Right atrium auricular region (tissue), 2 donors: ENCODE measurements around the gene GATA2. TPM values are rescaled to one million over a fixed set of nuclear protein-coding genes. Genes with fewer than 3 reads are reported as not detected.

Experiments
- DNase-seq: peaks from one replicate; pipeline ENCODE4 v3.0.0-alpha.2; 2019; ENCODE audit warnings: low spot score
- H3K27ac ChIP-seq, 2 donors: fragments of 200-600 bp; sonication (generic); 1 replicate in 1 of 2; 2 replicates in 1 of 2; pipeline ENCODE4 v1.5.1; 2016 to 2019
- H3K27me3 ChIP-seq, 2 donors: fragments of 200-600 bp; sonication (generic); one replicate each; pipeline versions ENCODE4 v1.5.1 to v1.6.0; 2017 to 2019
- H3K36me3 ChIP-seq: fragments of 200-600 bp; sonication (generic); one replicate; pipeline ENCODE4 v1.5.1; 2016
- H3K4me1 ChIP-seq, 2 donors: fragments of 200-600 bp; sonication (generic); one replicate each; pipeline versions ENCODE4 v1.5.1 to v1.6.0; 2017 to 2019
- H3K4me3 ChIP-seq, 2 donors: fragments of 200-600 bp; sonication (generic); 1 replicate in 1 of 2; 2 replicates in 1 of 2; pipeline ENCODE4 v1.5.1; 2017 to 2019; ENCODE audit warnings: mild to moderate bottlenecking in 1 of 2, moderate library complexity in 1 of 2
- H3K9me3 ChIP-seq, 2 donors: fragments of 200-600 bp; sonication (generic); one replicate each; pipeline ENCODE4 v1.5.1; 2019
- CTCF ChIP-seq, 2 donors: fragments of 200-600 bp; sonication (generic); IDR thresholded peaks; one replicate each; pipeline ENCODE4 v1.5.1; 2019; ENCODE audit warnings: antibody characterized with exemption in 2 of 2
- total RNA-seq, 2 donors: library from RNA; depleted of rRNA; stranded (reverse); fragments of >200 nt; gene quantifications; one replicate each; pipeline ENCODE4 v1.1.0, GENCODE V29; 2016

The GATA2 gene
- total RNA-seq, 2 donors from 2014 or later: 17.7 to 26.1 TPM

DNA sequence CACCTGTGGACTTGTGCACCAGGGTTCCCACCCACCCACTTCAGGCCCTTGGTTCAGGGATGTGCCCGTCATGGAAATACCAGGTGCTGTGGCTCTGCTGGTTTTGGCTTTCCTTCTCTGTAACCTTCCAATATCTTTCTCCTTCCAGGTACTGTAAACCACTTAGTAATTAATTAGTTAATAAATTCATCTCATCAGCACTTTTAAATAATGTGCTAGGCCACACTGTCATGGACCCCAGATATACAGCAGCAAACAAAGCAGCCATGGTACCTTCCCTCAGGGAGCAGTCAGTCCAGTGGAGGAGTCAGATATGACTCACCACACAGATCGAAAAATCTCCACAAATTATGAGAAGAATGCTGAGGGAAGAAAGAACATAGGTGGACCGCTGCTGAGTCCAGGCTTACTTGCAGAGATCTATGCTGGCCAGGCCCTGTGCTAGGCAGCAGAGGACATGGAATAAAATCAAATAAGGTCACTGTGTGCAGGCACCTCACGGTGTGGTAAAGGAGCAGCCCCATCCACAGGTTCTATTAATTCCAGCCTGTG lies 6.8 kb upstream of the GATA2 start:
- Histone ChIP-seq H3K36me3 (no peaks in the 10 kb centered on the region), H3K9me3 (no peaks in the 10 kb centered on the region), H3K27me3 (no peaks in the 10 kb centered on the region), H3K4me3 (no peak overlapping the region), H3K4me1 (peaks cover 0 to 17% of the 10 kb centered on the region in 2 donors), H3K27ac (no peak overlapping the region)
- no peak for DNase-seq
- TF ChIP-seq CTCF (IDR thresholded peaks at IDR 0.05): no peak

DNA sequence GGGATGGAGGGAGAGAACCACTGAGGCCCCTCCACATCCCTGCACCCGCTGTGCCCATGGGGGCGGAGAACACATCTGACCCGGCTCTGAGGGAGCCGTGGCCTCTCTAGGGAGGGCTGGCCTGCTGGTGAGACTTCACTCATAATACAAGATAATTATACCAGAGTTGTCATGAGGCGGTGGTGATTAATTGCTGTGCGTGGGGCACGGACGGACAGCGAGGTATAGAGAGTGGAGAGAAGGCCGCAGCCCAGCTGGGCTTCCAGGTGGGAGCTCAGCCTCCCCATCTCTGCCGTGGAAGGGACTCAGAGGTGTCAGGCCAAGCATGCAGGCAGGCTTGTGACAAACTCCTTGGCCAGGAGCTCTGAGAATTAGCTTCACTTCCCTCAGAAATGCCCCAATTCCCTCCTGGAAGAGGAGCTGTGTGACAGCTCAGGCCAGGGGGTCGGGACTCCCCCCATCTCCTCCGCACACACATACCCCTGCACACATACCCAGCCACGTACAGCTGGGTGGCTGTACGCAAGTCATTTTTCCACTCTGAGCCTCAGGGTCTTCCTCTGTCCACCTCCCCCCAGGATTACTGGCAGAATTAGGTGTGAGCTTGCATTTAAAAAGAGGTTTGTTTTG lies 6.0 kb upstream of the GATA2 start:
- Histone ChIP-seq H3K27ac (no peak overlapping the region), H3K4me3 (no peak overlapping the region), H3K4me1 (peaks cover 0 to 17% of the 10 kb centered on the region in 2 donors), H3K9me3 (no peaks in the 10 kb centered on the region), H3K27me3 (no peaks in the 10 kb centered on the region), H3K36me3 (no peaks in the 10 kb centered on the region)
- DNase-seq: peak; percentile 44
- TF ChIP-seq CTCF (IDR thresholded peaks at IDR 0.05): no peak

- peak; percentile 38 for DNase-seq
- Histone ChIP-seq H3K9me3 (no peaks in the 10 kb centered on the region), H3K4me1 (peaks cover 0 to 19% of the 10 kb centered on the region in 2 donors), H3K27ac (no peak overlapping the region), H3K4me3 (peak overlapping the region; percentile 40 to 63), H3K36me3 (no peaks in the 10 kb centered on the region), H3K27me3 (peaks cover 2 to 5% of the 10 kb centered on the region in 2 donors)
- TF ChIP-seq CTCF (IDR thresholded peaks at IDR 0.05): no peak
These were observed 5.2 kb upstream of the GATA2 start for GRCh38 chr3:128498127-128498626.

DNA sequence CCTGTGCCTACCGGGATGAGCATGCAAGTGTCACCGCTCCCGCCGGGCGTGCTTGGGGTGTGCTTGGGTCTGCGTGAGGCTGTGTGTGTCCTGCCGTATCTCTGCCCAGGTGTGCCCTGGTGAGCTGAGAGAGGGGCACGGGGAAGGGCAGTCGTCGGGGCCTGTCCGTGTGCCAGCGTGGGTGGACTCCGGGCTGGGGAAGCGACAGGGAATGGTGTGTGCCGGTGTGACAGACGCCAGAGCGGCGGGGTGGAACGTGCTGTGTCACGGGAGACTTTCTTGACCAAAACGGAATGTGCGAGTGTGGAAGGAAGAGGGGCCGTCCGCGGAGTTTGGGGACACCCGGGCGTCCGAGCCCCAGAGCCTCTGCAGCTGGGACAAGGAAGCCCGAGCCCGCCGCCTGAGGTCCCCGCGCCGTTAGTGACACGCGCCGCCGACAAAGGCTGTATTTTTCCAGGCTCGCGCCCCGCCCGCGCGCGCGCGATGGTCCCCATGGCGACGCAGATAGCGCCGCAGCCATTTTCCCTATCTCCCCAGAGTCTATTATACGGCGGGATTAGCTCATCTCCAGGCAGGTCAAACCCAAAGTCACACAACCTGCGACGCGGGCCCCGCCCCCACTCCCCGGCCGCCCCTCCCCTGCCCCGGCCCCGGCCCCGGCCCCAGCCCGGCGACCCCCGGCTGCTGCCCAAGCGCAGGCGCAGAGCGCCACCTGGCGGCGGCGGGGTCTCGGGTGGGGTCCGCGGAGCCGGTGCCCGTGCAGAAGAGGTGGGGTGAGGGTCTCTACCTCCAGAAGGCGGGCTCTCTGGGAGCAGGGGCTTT lies 4.5 kb upstream of the GATA2 start:
- Histone ChIP-seq H3K27ac (no peak overlapping the region), H3K36me3 (no peaks in the 10 kb centered on the region), H3K4me3 (peak overlapping the region; percentile 40 to 63), H3K9me3 (no peaks in the 10 kb centered on the region), H3K27me3 (peaks cover 6 to 9% of the 10 kb centered on the region in 2 donors), H3K4me1 (peaks cover 0 to 25% of the 10 kb centered on the region in 2 donors)
- no peak for DNase-seq
- peak; percentile 84 to 98 for TF ChIP-seq CTCF (IDR thresholded peaks at IDR 0.05)

DNA sequence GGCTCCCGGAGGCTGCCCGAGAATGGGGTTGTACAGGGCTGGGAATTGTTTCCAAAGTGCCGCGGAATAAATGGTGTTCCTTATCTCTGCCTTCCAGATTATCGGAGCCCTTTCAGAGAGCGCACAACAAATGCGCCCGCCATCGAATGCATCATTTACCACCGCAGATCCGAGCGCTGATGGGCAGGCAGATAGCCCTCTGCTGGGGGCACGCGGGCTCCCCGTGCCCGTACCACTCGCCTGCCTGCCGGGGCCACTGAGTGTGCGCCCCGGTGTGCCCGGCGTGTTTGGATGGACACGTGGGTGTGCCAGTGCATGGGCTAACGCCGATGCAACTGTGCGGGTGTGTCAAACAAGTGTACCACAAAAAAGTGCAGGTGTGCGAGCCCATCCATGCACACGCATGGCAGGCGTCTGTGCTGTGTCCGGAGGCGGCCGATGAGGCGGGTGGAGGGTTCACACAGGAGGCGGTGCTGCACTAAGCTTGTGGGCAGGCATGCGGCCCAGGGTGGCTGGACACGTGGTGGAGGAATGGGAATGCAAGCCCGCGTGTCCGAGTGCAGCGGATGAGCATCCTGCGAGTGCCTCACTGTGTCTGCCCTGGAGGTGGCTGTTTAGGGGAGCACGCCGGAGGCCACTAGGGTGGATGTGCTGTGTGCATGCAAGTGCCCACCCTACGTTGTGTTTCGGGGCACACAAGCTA lies 3.8 kb upstream of the GATA2 start:
- no peak for DNase-seq
- Histone ChIP-seq H3K4me1 (peaks cover 0 to 33% of the 10 kb centered on the region in 2 donors), H3K36me3 (no peaks in the 10 kb centered on the region), H3K4me3 (peak overlapping the region in 1 of 2 donors; percentile 63), H3K9me3 (no peaks in the 10 kb centered on the region), H3K27ac (no peak overlapping the region), H3K27me3 (peaks cover 9 to 17% of the 10 kb centered on the region in 2 donors)
- no peak for TF ChIP-seq CTCF (IDR thresholded peaks at IDR 0.05)
